Rectal smooth muscle tissue (tissue), 1 donor: ENCODE measurements around the gene PLEKHM1.
A peak's percentile ranks its signal among the peaks of the same experiment; 100 is the strongest.
"Not testable (repeated sequence)": the region's sequence is repeated elsewhere in the genome, so short reads cannot be mapped to it uniquely, and the experiment has no call there.

ENCODE experiments used
- H3K27ac ChIP-seq: one replicate; pipeline ENCODE4 v1.7.0; 2013; ENCODE audit warnings: low read depth, low read length, inconsistent platforms
- H3K27me3 ChIP-seq: one replicate; pipeline ENCODE4 v1.7.0; 2013; ENCODE audit warnings: low read length; ENCODE audit not compliant: control insufficient read depth, insufficient read depth
- H3K36me3 ChIP-seq: one replicate; pipeline ENCODE4 v1.7.0; 2013; ENCODE audit warnings: low read length; ENCODE audit not compliant: control insufficient read depth, insufficient read depth
- H3K4me1 ChIP-seq: one replicate; pipeline ENCODE4 v1.7.0; 2013; ENCODE audit warnings: low read length; ENCODE audit not compliant: control insufficient read depth, insufficient read depth
- H3K4me3 ChIP-seq: one replicate; pipeline ENCODE4 v1.7.0; 2013; ENCODE audit warnings: low read length
- H3K9ac ChIP-seq: one replicate; pipeline ENCODE4 v1.7.0; 2013; ENCODE audit warnings: low read length

PLEKHM1 gene

GRCh38 chr17:45490615-45491433 lies at the start of gene PLEKHM1:
Gene PLEKHM1, minus strand, starts transcription at chr17:45490721. Its CDS starts 8,237 bp downstream, at chr17:45482484.
- peak within 1 kb of the TSS; percentile 66 for H3K4me3 ChIP-seq
- peak within 1 kb of the TSS; percentile 68 for H3K27ac ChIP-seq
- H3K4me1 ChIP-seq, H3K36me3 ChIP-seq, H3K27me3 ChIP-seq: not testable (repeated sequence)
- H3K9ac ChIP-seq: peak within 1 kb of the TSS; percentile 21

- H3K27me3 ChIP-seq, H3K9ac ChIP-seq, H3K4me1 ChIP-seq, H3K4me3 ChIP-seq, H3K27ac ChIP-seq, H3K36me3 ChIP-seq: not testable (repeated sequence)
These were observed 47.6 kb upstream of the PLEKHM1 start for GRCh38 chr17:45538168-45538567.

- not testable (repeated sequence) for H3K4me1 ChIP-seq, H3K27me3 ChIP-seq, H3K36me3 ChIP-seq, H3K4me3 ChIP-seq, H3K9ac ChIP-seq, H3K27ac ChIP-seq
These were observed 15.6 kb upstream of the PLEKHM1 start for GRCh38 chr17:45506072-45506471.

- not testable (repeated sequence) for H3K36me3 ChIP-seq, H3K4me1 ChIP-seq, H3K27me3 ChIP-seq, H3K9ac ChIP-seq, H3K27ac ChIP-seq, H3K4me3 ChIP-seq
These were observed 14.7 kb upstream of the PLEKHM1 start for GRCh38 chr17:45505183-45505582.

- not testable (repeated sequence) for H3K27me3 ChIP-seq, H3K36me3 ChIP-seq, H3K4me3 ChIP-seq, H3K9ac ChIP-seq, H3K27ac ChIP-seq, H3K4me1 ChIP-seq
These were observed 10.7 kb upstream of the PLEKHM1 start for GRCh38 chr17:45501092-45501707.

GRCh38 chr17:45500478-45500877 lies 10.0 kb upstream of the PLEKHM1 start:
- H3K4me1 ChIP-seq, H3K9ac ChIP-seq, H3K36me3 ChIP-seq, H3K27ac ChIP-seq, H3K27me3 ChIP-seq, H3K4me3 ChIP-seq: not testable (repeated sequence)

GRCh38 chr17:45499208-45499607 lies 8.7 kb upstream of the PLEKHM1 start:
- H3K27ac ChIP-seq, H3K4me1 ChIP-seq, H3K4me3 ChIP-seq, H3K27me3 ChIP-seq, H3K36me3 ChIP-seq, H3K9ac ChIP-seq: not testable (repeated sequence)

- not testable (repeated sequence) for H3K4me3 ChIP-seq, H3K9ac ChIP-seq, H3K27me3 ChIP-seq, H3K36me3 ChIP-seq, H3K4me1 ChIP-seq, H3K27ac ChIP-seq
These were observed 7.9 kb upstream of the PLEKHM1 start for GRCh38 chr17:45498377-45498776.

GRCh38 chr17:45497449-45497848 lies 6.9 kb upstream of the PLEKHM1 start:
- H3K4me3 ChIP-seq, H3K36me3 ChIP-seq, H3K9ac ChIP-seq, H3K4me1 ChIP-seq, H3K27ac ChIP-seq, H3K27me3 ChIP-seq: not testable (repeated sequence)

GRCh38 chr17:45496507-45496906 lies 6.0 kb upstream of the PLEKHM1 start:
- not testable (repeated sequence) for H3K27me3 ChIP-seq, H3K27ac ChIP-seq

GRCh38 chr17:45494556-45494955 lies 4.0 kb upstream of the PLEKHM1 start:
- H3K4me3 ChIP-seq, H3K27ac ChIP-seq, H3K4me1 ChIP-seq, H3K9ac ChIP-seq, H3K27me3 ChIP-seq, H3K36me3 ChIP-seq: not testable (repeated sequence)

More at GRCh38 chr17:45496507-45496906, 6.0 kb upstream of the PLEKHM1 start:
- not testable (repeated sequence) for H3K4me3 ChIP-seq, H3K4me1 ChIP-seq, H3K36me3 ChIP-seq, H3K9ac ChIP-seq

GRCh38 chr17:45492156-45492555 lies 1.6 kb upstream of the PLEKHM1 start:
- not testable (repeated sequence) for H3K27me3 ChIP-seq, H3K36me3 ChIP-seq, H3K4me3 ChIP-seq, H3K9ac ChIP-seq, H3K27ac ChIP-seq, H3K4me1 ChIP-seq

- not testable (repeated sequence) for H3K36me3 ChIP-seq, H3K27me3 ChIP-seq, H3K4me1 ChIP-seq
- peak overlapping the region; percentile 21 for H3K9ac ChIP-seq
- peak overlapping the region; percentile 64 for H3K4me3 ChIP-seq
- peak overlapping the region; percentile 58 for H3K27ac ChIP-seq
These were observed 323 bp downstream of the PLEKHM1 start for GRCh38 chr17:45490198-45490597.
